ENCODE results near the gene MED13L. TPM values are rescaled to one million over a fixed set of nuclear protein-coding genes. Genes with fewer than 3 reads are reported as not detected.

The MED13L gene
- total RNA-seq, 1 experiment from 2014 or later, result 89.0 TPM

DNA sequence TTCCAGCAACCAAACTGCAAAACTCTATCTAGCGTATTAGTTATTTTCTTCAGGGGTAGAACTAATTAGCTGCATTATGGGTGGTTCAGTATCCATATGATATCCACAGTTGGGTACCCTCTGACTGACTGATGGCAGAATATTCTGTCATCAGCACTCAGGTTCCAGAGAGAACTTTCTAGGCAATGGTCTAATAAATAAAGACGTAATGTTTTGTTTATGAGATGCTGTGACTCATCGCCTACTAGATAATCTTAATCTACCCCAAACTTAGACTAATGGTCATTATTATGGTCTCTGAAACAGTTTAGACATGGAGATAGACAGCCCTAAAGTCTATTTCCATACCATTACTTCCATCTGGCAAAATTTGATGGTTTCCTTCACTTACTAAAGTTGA, 220.1 kb downstream of the MED13L start:
- TF ChIP-seq, protein P1, sequence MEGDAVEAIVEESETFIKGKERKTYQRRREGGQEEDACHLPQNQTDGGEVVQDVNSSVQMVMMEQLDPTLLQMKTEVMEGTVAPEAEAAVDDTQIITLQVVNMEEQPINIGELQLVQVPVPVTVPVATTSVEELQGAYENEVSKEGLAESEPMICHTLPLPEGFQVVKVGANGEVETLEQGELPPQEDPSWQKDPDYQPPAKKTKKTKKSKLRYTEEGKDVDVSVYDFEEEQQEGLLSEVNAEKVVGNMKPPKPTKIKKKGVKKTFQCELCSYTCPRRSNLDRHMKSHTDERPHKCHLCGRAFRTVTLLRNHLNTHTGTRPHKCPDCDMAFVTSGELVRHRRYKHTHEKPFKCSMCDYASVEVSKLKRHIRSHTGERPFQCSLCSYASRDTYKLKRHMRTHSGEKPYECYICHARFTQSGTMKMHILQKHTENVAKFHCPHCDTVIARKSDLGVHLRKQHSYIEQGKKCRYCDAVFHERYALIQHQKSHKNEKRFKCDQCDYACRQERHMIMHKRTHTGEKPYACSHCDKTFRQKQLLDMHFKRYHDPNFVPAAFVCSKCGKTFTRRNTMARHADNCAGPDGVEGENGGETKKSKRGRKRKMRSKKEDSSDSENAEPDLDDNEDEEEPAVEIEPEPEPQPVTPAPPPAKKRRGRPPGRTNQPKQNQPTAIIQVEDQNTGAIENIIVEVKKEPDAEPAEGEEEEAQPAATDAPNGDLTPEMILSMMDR (IDR thresholded peaks at IDR 0.05; ENCODE audit: unreplicated experiment), result no peak
- CTCF ChIA-PET, result no interaction called here
- no TSS peak for BruUV-seq (replicated peaks)

DNA sequence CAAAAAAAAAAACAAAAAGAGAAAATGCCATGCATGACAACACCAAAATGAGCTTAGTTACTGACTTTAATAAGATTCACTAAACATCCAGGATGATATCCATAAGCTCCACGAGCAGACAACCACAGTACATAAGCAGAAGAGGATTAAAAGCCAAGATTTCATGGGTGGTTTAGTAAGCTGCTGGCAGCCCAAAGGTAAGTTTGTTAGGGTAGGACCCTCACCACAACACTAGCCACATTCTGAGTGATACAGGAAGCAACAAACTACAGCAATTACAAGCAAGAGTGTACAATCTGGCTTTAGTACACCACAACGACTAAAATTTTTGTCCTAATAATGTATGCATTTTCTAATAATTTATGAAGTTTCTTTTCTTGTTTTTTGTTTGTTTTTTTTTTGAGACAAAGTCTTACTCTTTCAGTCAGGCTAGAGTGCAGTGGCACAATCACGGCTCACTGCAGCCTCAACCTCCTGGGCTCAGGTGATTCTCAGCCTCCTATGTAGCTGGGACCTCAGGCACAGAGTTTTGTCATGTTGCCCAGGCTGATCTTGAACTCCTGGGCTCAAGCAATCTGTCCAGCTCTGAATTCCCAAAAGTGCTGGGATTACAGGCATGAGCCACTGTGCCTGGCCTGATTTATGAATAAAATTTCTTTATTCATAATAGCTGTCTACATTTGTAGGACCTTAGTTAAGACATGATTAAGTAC, 221.4 kb downstream of the MED13L start:
- DNase-seq, result no peak
- CTCF ChIA-PET, result no interaction called here
- no peaks in the 10 kb centered on the region for H3K27me3 Mint-ChIP-seq (ENCODE audit: unreplicated experiment)
- TF ChIP-seq, protein P1 (IDR thresholded peaks at IDR 0.05; ENCODE audit: unreplicated experiment), result no peak
- H3K4me1 Mint-ChIP-seq (ENCODE audit: low read depth, unreplicated experiment), result peaks cover 12% of the 10 kb centered on the region
- no peaks in the 10 kb centered on the region for H3K9me3 Mint-ChIP-seq (ENCODE audit: low read depth, unreplicated experiment)
- no peak overlapping the region for H3K27ac Mint-ChIP-seq (ENCODE audit: unreplicated experiment)
- no peaks in the 10 kb centered on the region for H3K36me3 Mint-ChIP-seq (ENCODE audit: insufficient read depth, unreplicated experiment)
- intact Hi-C loops (cut with micrococcal nuclease; ENCODE audit: unreplicated experiment), result no loop called here
- no TSS peak for BruUV-seq (replicated peaks)
- H3K4me3 Mint-ChIP-seq (ENCODE audit: low read depth, unreplicated experiment), result no peak overlapping the region

More for the DNA sequence above, 220.1 kb downstream of the MED13L start:
- intact Hi-C loops (cut with micrococcal nuclease; ENCODE audit: unreplicated experiment), result no loop called here
- Mint-ChIP-seq H3K4me3 (ENCODE audit: low read depth, unreplicated experiment) (no peak overlapping the region), H3K4me1 (ENCODE audit: low read depth, unreplicated experiment) (peaks cover 12% of the 10 kb centered on the region), H3K27me3 (ENCODE audit: unreplicated experiment) (no peaks in the 10 kb centered on the region), H3K36me3 (ENCODE audit: insufficient read depth, unreplicated experiment) (no peaks in the 10 kb centered on the region), H3K27ac (ENCODE audit: unreplicated experiment) (no peak overlapping the region), H3K9me3 (ENCODE audit: low read depth, unreplicated experiment) (no peaks in the 10 kb centered on the region)
- no peak for DNase-seq

DNA sequence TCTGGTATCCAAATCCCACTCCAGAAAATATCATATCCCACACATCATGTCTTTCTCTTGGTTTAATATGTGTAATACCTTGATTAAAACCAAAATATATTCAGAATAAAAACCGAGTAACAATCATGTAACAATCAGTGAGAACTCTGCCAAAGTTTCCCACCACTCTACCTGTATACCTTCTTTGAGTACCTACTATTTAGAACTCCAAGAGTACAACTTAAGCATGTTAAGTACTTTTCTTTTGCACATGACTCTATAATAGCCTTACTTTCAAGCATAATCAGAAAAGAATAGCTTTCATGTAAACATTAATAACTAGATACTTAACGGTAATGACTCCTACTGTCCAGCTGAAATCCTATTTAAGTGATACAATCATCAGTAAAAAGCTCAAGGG, 223.2 kb downstream of the MED13L start:
- no TSS peak for BruUV-seq (replicated peaks)
- Mint-ChIP-seq H3K27ac (ENCODE audit: unreplicated experiment) (no peak overlapping the region), H3K9me3 (ENCODE audit: low read depth, unreplicated experiment) (no peaks in the 10 kb centered on the region), H3K4me1 (ENCODE audit: low read depth, unreplicated experiment) (peaks cover 12% of the 10 kb centered on the region), H3K36me3 (ENCODE audit: insufficient read depth, unreplicated experiment) (no peaks in the 10 kb centered on the region), H3K4me3 (ENCODE audit: low read depth, unreplicated experiment) (no peak overlapping the region), H3K27me3 (ENCODE audit: unreplicated experiment) (no peaks in the 10 kb centered on the region)
- TF ChIP-seq, protein P1 (IDR thresholded peaks at IDR 0.05; ENCODE audit: unreplicated experiment), result no peak
- intact Hi-C loops (cut with micrococcal nuclease; ENCODE audit: unreplicated experiment), result no loop called here
- DNase-seq, result no peak
- CTCF ChIA-PET, result interaction anchor here (0.6 kb wide), 1 partner anchor 53 kb away, joined by 4 read pairs; no protein-coding TSS in a partner anchor

DNA sequence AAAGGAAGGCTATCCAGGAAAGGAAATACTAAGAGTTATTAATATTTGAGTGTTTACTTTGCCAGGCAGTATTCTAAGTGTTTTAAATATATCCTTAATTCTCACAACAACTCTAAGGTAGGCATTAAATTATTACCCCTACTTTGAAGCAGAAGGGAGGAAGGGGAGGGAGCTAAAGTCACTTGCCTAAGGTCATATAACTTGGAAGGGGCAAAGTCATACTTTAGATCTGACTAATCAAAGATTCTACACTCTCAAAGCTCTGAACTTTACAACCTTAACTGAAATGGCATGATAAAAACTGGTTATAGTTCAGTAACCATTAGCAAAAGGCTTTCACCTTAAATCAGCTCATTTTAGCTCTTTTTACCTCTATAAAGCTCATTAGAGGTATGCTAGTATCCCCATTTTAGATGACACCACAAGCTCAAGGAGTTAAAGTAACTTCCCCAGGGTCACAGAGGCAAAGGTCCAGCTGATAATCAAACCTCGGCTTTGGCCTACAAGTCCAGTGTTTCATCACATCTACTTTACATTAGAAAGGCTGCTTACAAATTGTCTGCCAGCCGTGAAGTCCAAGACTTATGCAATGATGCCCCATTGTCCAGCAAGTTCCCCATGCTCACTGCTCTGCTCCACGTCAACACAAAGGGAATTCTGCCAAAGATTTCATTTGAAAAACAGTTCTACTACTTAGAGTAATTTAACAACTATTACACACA, 223.9 kb downstream of the MED13L start:
- TF ChIP-seq, protein P1 (IDR thresholded peaks at IDR 0.05; ENCODE audit: unreplicated experiment), result no peak
- CTCF ChIA-PET, result interaction anchor here (0.6 kb wide), 1 partner anchor 53 kb away, joined by 4 read pairs; no protein-coding TSS in a partner anchor
- no peak overlapping the region for H3K27ac Mint-ChIP-seq (ENCODE audit: unreplicated experiment)
- no peak for DNase-seq
- no peaks in the 10 kb centered on the region for H3K9me3 Mint-ChIP-seq (ENCODE audit: low read depth, unreplicated experiment)
- BruUV-seq (replicated peaks), result no TSS peak
- H3K4me1 Mint-ChIP-seq (ENCODE audit: low read depth, unreplicated experiment), result peaks cover 12% of the 10 kb centered on the region
- intact Hi-C loops (cut with micrococcal nuclease; ENCODE audit: unreplicated experiment), result no loop called here
- no peak overlapping the region for H3K4me3 Mint-ChIP-seq (ENCODE audit: low read depth, unreplicated experiment)
- no peaks in the 10 kb centered on the region for H3K36me3 Mint-ChIP-seq (ENCODE audit: insufficient read depth, unreplicated experiment)
- no peaks in the 10 kb centered on the region for H3K27me3 Mint-ChIP-seq (ENCODE audit: unreplicated experiment)
